SIG-M5 (cell line): Measurements from ENCODE around the gene DCLK2.

Source experiments
- DNase-seq: peaks from one replicate; lab custom pipeline; 2025; lab: John Stamatoyannopoulos, UW

Gene DCLK2

GRCh38 chr4:150211016-150211415 is 132.8 kb downstream of the DCLK2 start:
- DNase-seq: no peak

- DNase-seq: no peak
Measured at GRCh38 chr4:150211799-150212445, 133.7 kb downstream of the DCLK2 start.

- DNase-seq: no peak
Measured at GRCh38 chr4:150212485-150212884, 134.2 kb downstream of the DCLK2 start.

DNA sequence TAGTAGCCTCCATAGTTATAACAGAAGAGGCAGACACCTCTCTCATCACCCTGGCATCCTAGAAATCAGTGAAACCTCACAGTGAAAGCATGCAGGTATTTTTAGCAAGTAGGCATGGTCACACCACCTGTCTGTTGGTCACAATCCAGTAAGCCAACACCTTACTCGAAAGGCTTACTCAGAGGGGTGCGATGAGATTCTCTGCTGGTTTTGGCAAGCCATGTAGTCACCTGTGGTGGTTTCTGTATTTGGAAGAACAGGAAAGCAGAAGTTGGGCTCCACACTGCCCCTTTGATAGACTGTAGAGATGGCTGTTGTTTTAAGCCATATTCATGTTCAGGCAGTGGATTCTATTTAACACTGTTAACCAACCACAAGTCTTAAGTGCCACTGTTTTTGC is 134.7 kb downstream of the DCLK2 start:
- DNase-seq: no peak

- no peak for DNase-seq
Measured at GRCh38 chr4:150215601-150216000, 137.4 kb downstream of the DCLK2 start.

GRCh38 chr4:150216726-150217125 is 138.5 kb downstream of the DCLK2 start:
- no peak for DNase-seq

DNA sequence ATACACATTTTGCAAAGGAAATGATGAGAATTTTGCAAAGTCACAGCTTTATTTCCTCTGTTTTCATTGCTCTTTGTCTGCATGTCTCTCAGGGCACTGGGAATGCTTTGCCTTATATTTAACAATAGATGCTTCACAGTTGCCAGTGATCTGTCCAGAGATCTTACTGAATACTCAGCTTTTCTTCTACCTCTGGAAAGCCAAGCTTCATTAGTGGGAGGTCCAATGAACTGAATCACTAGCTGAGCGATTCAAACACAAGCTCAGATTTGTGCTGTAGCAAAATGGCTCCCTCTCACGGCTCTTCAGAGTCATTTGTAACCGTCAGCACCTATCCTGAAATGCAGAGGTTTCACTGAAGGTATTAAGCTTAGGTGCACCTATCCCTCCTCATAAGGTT is 138.9 kb downstream of the DCLK2 start:
- DNase-seq: no peak

GRCh38 chr4:150217808-150218207 is 139.6 kb downstream of the DCLK2 start:
- no peak for DNase-seq

GRCh38 chr4:150218447-150218846 is 140.2 kb downstream of the DCLK2 start:
- DNase-seq: no peak

- DNase-seq: no peak
Measured at GRCh38 chr4:150219841-150220240, 141.6 kb downstream of the DCLK2 start.

GRCh38 chr4:150224896-150225591 is 146.8 kb downstream of the DCLK2 start:
- DNase-seq: no peak

DNA sequence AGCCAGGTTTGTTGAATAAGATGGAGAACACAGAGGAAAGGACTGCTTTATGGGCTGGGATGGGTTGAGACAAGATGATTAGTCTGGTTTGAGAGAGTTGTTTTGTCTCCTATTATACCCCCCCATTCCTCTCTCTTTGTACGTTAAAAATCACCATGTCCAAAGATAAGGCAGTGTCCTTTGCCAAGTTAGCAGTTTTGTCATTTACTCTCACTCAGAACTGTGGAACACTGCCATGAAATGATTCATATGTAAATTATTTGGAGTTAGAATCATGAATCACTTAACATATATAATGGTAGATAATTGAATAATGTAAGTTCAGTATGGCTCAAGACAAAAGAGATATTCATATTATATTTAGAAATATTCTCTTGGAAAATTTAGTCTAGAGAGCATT is 151.3 kb downstream of the DCLK2 start:
- DNase-seq: no peak

DNA sequence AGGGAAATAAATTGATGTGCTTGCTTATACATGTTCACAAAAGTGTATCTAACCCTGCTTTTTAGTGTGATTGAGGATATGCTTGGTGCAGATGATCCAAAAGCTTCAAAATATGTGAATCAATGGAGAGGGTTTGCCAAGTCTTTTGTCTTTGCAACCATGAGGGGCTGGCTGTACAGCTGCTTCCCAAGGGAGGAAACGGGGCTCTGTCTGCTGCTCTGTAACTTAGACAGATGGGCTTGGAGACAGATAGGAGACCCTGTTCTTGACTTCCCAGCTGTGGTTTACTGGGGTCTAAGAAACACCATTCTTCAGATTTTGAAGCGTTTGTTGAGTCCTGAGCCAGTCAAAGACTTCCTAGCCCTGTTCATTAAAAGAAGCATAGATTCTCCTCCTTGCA is 152.3 kb downstream of the DCLK2 start:
- no peak for DNase-seq

DNA sequence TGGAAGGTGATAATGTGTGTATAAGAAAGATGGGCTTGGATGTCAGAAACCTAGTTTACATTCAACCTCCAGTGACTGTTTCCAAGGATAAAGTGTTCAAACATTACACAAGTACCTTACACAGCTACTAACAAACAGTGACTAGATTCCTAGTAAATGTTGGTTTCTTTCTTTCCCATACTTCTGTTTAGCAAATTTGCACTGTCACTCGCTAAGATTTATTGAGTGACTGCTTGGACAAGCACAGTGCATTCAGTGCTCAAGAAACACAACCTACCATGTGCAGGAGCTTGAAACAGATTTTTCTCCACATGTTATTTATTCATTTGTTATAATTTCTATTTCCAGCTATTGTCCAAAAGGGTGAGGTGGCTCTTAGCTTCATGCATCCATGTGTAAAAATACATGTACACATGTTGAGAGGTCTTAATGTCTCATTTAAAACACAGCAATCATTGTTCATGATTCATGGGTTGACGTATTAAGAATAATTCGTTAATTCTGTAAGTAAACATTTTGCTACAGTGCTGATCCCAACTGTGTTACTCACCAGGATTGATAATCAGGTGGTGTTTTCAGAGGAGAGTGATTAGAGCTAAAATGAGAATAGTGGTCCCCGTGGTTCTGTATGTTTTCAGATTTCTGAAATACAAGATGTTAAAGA is 153.0 kb downstream of the DCLK2 start:
- DNase-seq: no peak

DNA sequence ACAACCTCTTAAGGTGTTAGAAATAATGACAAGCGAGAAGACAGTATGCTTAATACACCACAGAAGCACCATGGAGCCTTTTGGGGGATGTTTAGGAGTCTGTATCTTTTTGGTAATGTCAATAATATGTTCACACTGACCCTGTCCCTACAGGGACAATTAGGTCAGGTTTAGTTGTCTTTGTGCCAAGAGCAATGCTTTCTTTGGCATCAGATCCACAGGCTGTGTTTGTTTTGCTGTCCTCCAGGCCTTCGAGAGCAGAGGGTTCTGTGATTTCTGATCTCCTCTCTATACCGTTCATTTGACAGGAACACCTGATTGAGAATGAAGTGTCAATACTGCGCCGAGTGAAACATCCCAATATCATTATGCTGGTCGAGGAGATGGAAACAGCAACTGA is 153.8 kb downstream of the DCLK2 start:
- DNase-seq: no peak

GRCh38 chr4:150234246-150234645 is 156.0 kb downstream of the DCLK2 start:
- DNase-seq: no peak

DNA sequence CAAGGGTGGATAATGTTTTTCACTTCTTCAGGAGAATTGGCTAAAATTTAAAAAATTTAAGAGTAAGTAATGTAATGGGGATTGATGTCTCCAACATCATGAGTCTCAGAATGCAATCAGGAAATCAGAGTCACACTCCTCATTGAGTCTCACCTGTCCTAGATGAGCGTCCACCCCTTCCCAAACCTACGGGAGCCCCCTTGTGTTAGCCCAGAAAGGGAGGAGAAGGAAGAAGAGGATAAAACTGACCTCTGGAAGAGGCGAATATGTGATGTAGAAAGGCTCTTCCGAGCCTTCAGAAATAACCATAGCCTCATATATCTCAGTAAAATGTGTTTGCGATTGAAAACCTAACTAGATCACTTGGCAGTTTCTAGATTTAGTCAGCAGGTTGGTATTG is 157.1 kb downstream of the DCLK2 start:
- no peak for DNase-seq

DNA sequence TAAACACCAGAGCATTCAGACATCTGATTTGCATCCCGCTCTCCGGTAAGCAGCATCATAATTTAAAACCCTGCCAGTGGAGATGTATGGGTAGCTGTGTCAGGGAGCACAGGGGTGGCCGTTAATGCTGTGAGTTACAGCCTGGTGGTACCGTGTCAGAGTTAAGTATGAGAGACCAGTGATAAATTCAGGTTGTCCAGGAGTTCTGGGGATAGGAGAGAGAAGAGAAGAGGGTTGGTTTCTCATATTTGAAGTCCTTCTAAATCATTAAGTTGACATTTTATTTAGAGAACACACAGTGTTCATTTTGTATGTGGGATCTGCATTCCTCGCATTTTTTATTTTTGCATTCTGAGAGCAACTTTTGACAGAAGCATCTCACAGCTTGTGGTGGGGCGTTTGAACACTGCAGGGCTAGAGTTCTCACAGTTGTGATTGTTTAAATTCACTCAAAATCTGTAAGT is 157.6 kb downstream of the DCLK2 start:
- DNase-seq: no peak

GRCh38 chr4:150236626-150237025 is 158.4 kb downstream of the DCLK2 start:
- no peak for DNase-seq

- no peak for DNase-seq
Measured at GRCh38 chr4:150237110-150237872, 159.0 kb downstream of the DCLK2 start.

DNA sequence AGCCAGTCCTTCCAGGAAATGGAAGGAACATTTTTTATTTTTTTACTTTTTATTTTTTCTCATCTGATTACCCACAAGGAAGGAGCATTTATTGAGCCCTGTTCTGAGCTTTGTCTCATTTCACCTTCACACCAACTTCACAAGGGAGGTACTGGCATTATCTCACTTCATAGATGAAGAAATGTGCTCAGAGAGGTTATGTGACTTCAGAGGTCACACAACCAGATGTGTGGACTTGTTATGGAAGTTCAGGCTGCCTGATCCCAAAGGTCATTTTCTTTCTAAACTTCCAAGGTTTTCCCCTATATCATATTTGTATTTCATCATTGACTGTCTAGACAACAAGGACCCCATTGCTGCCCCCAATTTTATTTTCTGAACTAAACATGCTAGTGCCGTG is 160.3 kb downstream of the DCLK2 start:
- no peak for DNase-seq

DNA sequence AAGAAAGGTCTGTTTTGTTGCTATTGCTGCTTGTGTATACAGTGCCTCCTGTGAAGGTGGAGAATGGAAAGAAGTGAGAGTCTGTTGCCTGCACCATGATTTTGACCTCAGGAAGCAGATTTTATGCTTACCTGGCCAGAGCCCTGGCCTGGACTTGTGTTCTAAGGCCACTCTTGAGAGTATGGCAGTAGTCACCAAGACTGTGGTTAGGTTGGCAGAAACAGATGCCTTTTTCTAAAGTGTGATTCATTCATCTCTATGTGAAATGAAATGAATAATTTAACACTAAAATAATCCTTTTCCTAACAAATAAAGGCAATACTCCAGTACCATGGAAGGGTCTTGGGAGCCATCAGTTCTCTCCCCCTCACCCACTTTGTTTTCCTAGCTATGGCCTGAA is 161.8 kb downstream of the DCLK2 start:
- DNase-seq: no peak
